A549 (cell line): ENCODE results near the gene SFXN1.

Experiments
- EP300 ChIP-seq, 2 experiments: fragments of >200 bp; sonication (Bioruptor Twin); formaldehyde crosslinking; IDR thresholded peaks; 2 replicates in 1 of 2; 3 replicates in 1 of 2; pipeline ENCODE4 v1.6.1; 2016 to 2017
- JUNB ChIP-seq: fragments of >200 bp; sonication (Bioruptor Twin); formaldehyde crosslinking; IDR thresholded peaks from 2 replicates; pipeline ENCODE4 v1.6.1; 2016
- MYC ChIP-seq: IDR thresholded peaks from 2 replicates; pipeline ENCODE4 v1.6.1; 2012; ENCODE audit warnings: mild to moderate bottlenecking, inconsistent platforms, low read length, improper control_type of control experiment, borderline replicate concordance
- POLR2A ChIP-seq: IDR thresholded peaks from 2 replicates; pipeline ENCODE4 v1.6.1; 2012; ENCODE audit warnings: mild to moderate bottlenecking, low read length
- RCOR1 ChIP-seq: fragments of 150-350 bp; IDR thresholded peaks from 2 replicates; pipeline ENCODE4 v1.6.1; 2014; ENCODE audit warnings: antibody characterized with exemption, low read length, low read depth
- TF ChIP-seq, protein P1 (sequence below): fragments of >200 bp; sonication (Bioruptor Twin); formaldehyde crosslinking; IDR thresholded peaks from 3 replicates; pipeline ENCODE4 v1.5.1; 2016
- TF ChIP-seq, protein P2 (sequence below): fragments of 250-450 bp; sonication (Bioruptor Pico); IDR thresholded peaks from 2 replicates; pipeline ENCODE4 v1.5.0; 2021; ENCODE audit warnings: mild to moderate bottlenecking, moderate library complexity, borderline replicate concordance
- TF ChIP-seq, protein P3 (sequence below): IDR thresholded peaks from 2 replicates; pipeline ENCODE4 v1.6.1; 2012
- TF ChIP-seq, protein P4 (sequence below): IDR thresholded peaks from 2 replicates; pipeline ENCODE4 v1.6.1; 2012
- TF ChIP-seq, protein P5 (sequence below): fragments of 450-650 bp; IDR thresholded peaks from 2 replicates; pipeline ENCODE4 v1.6.1; 2014; ENCODE audit warnings: antibody characterized with exemption

DNA sequence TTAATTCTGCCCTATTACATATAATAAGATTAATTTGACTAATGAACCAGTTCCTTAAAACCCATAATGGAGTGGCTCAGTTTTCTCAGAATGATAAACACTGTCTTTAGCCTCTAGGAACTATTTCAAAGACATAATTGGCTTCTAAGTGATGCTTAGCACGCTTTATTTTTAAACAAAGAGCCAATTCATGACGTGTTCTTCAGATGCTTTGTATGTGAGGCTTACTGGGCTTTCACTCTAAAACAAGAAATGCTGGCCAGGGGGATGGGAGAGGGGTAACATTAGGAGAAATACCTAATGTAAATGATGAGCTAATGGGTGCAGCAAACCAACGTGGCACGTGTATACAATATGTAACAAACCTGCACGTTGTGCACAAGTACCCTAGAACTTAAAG is 7.6 kb upstream of the SFXN1 start:
- TF ChIP-seq, protein P1, sequence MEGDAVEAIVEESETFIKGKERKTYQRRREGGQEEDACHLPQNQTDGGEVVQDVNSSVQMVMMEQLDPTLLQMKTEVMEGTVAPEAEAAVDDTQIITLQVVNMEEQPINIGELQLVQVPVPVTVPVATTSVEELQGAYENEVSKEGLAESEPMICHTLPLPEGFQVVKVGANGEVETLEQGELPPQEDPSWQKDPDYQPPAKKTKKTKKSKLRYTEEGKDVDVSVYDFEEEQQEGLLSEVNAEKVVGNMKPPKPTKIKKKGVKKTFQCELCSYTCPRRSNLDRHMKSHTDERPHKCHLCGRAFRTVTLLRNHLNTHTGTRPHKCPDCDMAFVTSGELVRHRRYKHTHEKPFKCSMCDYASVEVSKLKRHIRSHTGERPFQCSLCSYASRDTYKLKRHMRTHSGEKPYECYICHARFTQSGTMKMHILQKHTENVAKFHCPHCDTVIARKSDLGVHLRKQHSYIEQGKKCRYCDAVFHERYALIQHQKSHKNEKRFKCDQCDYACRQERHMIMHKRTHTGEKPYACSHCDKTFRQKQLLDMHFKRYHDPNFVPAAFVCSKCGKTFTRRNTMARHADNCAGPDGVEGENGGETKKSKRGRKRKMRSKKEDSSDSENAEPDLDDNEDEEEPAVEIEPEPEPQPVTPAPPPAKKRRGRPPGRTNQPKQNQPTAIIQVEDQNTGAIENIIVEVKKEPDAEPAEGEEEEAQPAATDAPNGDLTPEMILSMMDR, result no peak
- TF ChIP-seq RCOR1 (no peak), EP300 (IDR thresholded peaks at IDR 0.05) (no peak), JUNB (no peak), POLR2A (no peak), MYC (no peak)
- TF ChIP-seq, protein P2, sequence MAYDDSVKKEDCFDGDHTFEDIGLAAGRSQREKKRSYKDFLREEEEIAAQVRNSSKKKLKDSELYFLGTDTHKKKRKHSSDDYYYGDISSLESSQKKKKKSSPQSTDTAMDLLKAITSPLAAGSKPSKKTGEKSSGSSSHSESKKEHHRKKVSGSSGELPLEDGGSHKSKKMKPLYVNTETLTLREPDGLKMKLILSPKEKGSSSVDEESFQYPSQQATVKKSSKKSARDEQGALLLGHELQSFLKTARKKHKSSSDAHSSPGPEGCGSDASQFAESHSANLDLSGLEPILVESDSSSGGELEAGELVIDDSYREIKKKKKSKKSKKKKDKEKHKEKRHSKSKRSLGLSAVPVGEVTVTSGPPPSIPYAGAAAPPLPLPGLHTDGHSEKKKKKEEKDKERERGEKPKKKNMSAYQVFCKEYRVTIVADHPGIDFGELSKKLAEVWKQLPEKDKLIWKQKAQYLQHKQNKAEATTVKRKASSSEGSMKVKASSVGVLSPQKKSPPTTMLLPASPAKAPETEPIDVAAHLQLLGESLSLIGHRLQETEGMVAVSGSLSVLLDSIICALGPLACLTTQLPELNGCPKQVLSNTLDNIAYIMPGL (CRISPR knock-in tag), result no peak
- TF ChIP-seq, protein P3, sequence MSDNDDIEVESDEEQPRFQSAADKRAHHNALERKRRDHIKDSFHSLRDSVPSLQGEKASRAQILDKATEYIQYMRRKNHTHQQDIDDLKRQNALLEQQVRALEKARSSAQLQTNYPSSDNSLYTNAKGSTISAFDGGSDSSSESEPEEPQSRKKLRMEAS, result no peak
- TF ChIP-seq, protein P4, sequence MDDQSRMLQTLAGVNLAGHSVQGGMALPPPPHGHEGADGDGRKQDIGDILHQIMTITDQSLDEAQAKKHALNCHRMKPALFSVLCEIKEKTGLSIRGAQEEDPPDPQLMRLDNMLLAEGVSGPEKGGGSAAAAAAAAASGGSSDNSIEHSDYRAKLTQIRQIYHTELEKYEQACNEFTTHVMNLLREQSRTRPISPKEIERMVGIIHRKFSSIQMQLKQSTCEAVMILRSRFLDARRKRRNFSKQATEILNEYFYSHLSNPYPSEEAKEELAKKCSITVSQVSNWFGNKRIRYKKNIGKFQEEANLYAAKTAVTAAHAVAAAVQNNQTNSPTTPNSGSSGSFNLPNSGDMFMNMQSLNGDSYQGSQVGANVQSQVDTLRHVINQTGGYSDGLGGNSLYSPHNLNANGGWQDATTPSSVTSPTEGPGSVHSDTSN, result no peak
- TF ChIP-seq, protein P5, sequence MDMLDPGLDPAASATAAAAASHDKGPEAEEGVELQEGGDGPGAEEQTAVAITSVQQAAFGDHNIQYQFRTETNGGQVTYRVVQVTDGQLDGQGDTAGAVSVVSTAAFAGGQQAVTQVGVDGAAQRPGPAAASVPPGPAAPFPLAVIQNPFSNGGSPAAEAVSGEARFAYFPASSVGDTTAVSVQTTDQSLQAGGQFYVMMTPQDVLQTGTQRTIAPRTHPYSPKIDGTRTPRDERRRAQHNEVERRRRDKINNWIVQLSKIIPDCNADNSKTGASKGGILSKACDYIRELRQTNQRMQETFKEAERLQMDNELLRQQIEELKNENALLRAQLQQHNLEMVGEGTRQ, result no peak
